HG03196 (cell line): ENCODE measurements around the gene TMEM132E.

ENCODE experiments used
- ATAC-seq: cut with Tn5 transposase; IDR thresholded peaks from one replicate; pipeline ENCODE4 v1.9.1; 2021; ENCODE audit not compliant: unreplicated experiment

Gene TMEM132E

GRCh38 chr17:34567691-34568465 lies 11.5 kb upstream of the TMEM132E start:
- no peak for ATAC-seq

GRCh38 chr17:34568953-34569352 lies 10.4 kb upstream of the TMEM132E start:
- no peak for ATAC-seq

- no peak for ATAC-seq
Observed at GRCh38 chr17:34569591-34569990, 9.8 kb upstream of the TMEM132E start.

GRCh38 chr17:34570506-34570905 lies 8.9 kb upstream of the TMEM132E start:
- ATAC-seq, result no peak

DNA sequence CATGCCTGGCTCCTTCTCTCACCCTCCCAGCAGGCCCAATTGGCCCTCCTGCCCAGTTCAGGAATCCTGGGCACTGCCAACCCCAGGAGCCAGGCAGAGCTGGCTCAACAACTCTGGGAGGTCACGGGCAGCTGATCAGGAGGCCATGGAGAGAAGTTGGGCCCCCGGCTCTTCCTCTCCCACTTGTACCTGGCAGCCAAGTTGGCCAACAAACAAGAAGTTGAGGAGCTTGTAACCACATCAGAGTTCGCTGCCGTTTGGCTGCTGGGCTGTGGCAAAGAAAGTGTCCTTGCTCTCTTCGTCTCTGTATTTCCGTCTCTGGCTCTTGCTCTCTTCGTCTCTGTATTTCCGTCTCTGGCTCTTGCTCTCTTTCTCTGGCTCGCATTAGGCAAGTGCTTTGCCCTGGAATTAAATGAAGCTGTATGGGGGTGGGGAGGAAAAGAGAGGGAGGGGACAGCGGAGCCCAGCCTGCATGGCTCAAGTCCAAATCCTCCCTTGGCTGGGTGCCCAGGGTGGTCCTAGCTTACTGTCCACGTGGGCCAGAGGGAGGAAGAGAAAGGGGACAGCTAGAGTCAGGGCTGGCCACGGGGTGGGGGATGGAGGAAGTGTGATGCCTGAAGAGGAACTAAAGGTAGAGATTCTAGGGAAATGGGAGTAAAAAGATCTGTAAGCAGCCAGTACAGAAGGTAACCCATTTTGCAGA lies 7.8 kb upstream of the TMEM132E start:
- no peak for ATAC-seq

DNA sequence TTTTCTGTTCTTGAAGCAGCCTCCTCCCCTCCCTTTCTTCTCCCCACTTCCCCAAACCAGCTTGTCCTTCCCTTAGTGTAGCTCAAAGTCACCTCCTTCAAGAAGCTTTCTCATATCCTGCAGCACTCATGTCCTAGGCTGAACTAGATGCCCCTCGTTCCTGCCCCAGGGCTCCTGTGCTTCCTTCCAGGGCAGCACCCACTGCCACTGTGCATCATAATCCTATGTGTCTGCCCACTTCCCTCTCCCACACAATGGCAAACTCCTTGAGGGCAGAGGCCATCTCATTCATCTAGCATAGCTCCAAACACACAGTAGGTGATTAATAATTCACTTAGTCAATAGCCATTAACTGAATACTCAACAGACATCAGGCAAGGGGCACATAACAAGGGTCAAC lies 6.9 kb upstream of the TMEM132E start:
- ATAC-seq, result no peak

DNA sequence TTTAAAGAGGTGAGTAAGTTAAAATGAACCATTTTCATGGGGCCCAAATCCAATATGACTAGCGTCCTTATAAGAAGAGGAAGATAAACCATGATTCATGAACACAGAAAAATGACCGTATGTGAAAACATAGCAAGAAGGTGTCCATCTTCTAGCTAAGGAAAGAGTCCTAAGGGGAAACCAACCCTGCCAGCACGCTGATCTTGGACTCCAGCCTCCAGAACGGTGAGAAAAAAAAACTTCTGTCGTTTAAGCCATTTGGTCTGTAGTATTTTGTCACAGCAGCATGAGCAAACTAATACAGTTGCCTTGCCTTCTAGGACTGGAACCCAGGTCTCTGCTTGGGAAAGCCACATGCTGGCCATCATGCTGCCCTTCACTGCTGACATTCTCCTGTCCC lies 4.2 kb upstream of the TMEM132E start:
- no peak for ATAC-seq

DNA sequence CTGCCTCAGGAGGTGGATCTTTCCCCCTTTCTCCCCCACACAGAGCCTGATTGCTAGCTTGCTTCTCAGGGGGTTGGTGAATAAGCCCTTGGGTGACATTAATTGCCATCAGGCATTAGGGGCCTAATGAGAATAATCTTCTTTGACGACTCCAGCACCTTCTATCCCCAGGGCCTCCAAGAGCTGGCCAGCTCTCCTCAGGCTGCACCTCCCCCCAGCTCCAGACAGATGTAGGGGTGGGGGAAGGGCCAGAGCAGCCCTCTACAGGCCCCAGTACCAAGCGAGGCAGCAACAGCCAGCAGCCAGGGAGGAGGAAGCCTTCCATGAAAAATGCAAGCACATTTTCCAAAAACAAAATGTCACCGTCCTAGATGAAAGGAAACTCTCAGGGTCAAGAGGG lies 1.4 kb upstream of the TMEM132E start:
- ATAC-seq, result no peak

- ATAC-seq, result no peak
Observed at GRCh38 chr17:34578656-34579016, 746 bp upstream of the TMEM132E start.

GRCh38 chr17:34579979-34580684 lies 750 bp downstream of the TMEM132E start:
- ATAC-seq, result no peak

DNA sequence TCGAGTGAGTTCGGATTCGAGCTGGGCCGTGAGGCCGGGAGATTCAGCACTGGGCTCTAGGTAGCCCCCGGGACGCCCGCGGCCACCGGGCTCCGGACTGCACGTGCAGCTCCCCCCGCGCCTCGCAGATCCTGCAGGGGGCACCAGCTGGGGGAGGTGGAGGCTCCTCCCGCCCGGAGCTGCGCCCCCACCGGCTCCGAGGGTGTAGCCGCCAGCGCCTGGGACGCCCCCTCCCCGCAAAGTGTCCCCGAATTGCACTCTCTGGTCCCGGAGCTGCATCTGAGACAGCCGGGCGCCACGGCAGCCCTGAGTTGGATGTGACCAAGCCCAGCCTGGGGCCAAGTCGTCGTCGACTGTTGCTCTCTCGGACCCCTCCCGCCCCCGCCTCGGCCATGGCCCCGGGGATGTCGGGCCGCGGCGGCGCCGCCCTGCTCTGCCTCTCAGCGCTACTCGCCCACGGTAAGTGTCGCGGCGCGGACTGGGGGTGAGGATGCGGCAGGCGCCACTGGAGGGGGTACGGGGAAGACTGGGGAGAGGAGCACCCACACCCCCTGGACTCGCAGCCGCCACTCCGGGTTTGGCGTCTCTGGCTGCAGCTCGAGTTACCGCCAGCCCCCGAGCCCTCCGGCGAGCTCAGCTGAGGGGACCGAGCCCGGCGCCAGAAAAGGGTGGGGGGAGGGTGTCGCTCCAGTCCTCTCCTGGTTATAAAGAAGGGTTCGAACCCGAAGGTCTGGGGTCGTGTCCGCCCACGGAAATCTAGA lies 1.5 kb downstream of the TMEM132E start:
- no peak for ATAC-seq

DNA sequence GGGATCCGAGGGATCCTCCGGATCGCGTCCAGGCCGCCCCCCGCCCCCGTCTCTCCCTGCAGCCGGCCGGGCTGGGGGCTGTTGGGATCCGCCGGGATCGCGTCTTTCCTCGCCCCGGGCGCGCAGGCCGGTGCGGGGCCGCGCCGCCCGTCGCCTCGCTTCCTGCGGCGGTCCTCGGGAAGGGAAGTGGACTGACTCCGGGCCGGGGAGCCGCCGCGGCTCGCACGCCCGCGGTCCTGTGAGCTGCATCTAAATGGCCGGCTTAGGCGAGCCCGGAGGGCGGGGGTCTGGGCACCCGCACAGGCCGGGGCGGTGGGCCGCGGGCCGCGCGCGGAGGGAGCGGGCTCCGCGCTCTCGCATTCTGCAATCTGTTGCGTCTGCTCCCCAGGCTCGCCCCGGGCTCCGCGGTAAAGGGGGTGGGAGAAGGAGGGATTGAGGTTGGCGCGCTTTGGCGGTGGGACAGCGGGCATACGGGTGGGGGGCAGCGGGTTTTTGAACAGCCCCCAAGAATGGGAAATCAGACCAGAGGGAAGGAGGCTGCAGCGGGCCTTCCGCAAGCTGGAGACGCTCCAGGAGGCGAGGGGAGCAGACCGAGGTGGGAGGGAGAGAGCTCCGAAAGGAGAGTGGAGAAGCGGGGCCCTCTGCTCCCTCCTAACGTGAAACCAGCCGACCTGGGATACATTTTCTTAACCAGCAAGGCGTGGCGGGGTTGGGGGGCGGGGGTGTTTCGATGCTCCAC lies 2.2 kb downstream of the TMEM132E start:
- no peak for ATAC-seq

GRCh38 chr17:34582185-34582900 lies 3.0 kb downstream of the TMEM132E start:
- no peak for ATAC-seq

DNA sequence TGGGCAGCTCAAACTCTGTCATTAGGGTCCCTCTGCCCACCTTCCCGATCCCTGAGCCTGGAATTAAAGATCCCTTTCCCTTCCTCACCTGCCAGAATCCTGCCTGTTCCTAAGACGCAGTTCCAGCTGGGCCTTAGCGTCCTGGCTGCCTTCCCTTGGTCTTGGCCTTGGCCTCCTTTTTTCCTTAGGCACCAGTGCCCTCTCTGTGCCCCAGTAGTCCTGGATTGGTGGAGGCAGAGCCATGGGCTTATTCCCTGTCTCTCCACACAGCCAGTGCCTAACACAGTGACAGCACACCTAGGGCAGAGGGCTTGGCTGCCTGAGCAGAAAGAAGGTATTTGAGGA lies 3.5 kb downstream of the TMEM132E start:
- ATAC-seq, result no peak

- no peak for ATAC-seq
Observed at GRCh38 chr17:34584805-34585416, 5.5 kb downstream of the TMEM132E start.

GRCh38 chr17:34586346-34586846 lies 7.0 kb downstream of the TMEM132E start:
- ATAC-seq, result no peak

DNA sequence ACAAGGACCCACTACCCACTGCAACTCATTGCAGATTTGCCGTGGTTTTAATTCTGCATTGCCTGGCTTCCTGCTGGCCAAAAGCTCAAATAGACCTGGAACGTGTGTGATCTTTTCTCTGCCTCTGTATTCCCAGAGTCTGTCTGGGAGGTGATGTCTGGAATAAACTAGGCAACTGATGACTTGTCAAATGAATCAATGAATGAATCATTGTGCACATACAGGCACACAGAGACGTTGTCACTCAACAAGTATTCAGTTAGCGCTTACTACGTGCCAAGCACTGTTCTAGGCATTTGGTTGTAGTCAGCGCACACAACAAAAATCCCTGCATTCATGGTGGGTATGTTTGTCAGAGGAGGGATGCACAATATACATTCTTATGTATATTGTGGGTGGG lies 8.9 kb downstream of the TMEM132E start:
- ATAC-seq, result no peak

DNA sequence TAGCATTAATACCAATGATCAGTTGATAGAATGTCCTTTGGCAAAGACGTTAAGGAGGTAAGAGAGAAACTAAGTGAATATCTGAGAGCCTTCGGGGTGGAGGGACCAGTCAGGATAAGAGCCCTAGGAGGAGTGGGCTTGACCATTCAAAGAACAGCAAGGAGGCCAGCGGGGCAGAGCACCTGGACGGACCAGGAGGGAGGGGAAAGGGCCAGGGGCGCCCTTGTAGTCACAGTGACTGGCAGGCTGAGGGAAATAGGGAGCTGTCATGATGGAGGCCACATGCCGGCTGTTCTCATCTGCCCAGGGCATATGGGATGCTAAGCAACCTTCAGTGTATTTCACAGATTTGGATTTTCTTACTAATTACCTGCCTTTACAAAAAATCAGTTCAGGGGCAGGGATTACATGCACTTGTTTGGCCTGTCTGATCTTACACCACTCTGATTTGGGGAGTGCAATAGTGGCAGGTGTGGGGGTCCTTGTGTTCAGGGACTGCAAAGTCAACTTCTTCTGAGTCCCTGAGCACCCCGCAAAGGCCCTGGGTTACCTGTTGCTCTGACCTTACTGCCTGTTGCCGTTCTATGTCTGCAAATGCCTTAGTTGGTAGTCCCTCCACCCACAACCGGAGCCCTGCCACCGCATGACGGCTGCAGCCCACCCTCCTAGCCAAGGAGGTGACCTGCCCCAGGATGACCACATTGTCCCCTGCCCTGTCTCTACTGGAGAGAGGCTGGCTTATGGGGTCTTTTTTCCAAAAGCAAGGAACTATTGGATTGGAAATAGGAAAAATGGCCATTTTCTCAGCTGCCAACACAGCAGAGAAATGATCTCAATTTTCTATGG lies 10.0 kb downstream of the TMEM132E start:
- ATAC-seq, result no peak

GRCh38 chr17:34592002-34592401 lies 12.6 kb downstream of the TMEM132E start:
- no peak for ATAC-seq
